Stimulated activated CD8-positive, alpha-beta memory T cell treated with anti-CD3 and anti-CD28 coated beads, Interleukin-4, amount 100 ng/mL, for 1 hour (primary cell): ENCODE results near the gene PKHD1.

Source experiments
- DNase-seq, 2 donors: peaks; one replicate each; pipeline ENCODE4 v3.0.0-alpha.2; 2020; ENCODE audit warnings: low read depth in 2 of 2, low spot score in 1 of 2

Gene PKHD1, protein sequence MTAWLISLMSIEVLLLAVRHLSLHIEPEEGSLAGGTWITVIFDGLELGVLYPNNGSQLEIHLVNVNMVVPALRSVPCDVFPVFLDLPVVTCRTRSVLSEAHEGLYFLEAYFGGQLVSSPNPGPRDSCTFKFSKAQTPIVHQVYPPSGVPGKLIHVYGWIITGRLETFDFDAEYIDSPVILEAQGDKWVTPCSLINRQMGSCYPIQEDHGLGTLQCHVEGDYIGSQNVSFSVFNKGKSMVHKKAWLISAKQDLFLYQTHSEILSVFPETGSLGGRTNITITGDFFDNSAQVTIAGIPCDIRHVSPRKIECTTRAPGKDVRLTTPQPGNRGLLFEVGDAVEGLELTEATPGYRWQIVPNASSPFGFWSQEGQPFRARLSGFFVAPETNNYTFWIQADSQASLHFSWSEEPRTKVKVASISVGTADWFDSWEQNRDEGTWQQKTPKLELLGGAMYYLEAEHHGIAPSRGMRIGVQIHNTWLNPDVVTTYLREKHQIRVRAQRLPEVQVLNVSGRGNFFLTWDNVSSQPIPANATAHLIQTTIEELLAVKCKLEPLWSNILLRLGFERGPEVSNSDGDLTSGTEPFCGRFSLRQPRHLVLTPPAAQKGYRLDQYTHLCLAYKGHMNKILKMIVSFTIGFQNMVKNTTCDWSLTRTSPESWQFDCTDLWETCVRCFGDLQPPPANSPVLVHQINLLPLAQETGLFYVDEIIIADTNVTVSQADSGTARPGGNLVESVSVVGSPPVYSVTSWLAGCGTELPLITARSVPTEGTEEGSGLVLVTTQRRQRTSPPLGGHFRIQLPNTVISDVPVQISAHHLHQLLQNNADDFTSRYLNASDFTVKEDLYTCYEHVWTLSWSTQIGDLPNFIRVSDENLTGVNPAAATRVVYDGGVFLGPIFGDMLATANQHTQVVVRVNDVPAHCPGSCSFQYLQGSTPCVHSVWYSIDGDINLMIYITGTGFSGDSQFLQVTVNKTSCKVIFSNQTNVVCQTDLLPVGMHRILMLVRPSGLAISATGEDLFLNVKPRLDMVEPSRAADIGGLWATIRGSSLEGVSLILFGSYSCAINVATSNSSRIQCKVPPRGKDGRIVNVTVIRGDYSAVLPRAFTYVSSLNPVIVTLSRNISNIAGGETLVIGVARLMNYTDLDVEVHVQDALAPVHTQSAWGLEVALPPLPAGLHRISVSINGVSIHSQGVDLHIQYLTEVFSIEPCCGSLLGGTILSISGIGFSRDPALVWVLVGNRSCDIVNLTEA (N-terminal part only)

DNA sequence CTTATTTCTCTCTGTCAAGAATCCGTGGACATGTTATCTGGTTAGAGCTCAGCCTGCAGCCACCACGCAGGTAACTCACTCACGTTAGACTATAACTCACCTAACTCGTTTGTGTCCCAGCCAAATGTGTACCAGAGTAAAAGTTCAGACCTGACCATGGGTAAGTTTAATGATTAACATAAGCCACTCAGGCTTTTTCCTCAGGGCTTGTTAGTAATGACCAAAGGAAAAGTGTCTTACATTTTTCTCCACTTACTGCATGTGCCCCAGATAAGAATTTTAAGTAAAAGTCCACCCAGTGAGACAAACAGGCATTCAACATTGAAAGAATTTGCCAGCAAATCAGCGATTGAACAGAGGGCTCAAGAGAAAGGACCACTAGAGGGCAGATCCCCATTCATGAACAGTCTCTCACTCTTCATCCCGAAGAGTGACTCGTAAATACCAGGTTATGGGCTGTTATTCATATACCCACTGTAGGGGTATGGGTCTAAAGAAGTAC, at the start of gene PKHD1:
PKHD1 (minus strand) TSS at position 116 of the 502 bp plus-strand sequence. CDS start 2,680 bp downstream, outside the sequence.
- no peak for DNase-seq

DNA sequence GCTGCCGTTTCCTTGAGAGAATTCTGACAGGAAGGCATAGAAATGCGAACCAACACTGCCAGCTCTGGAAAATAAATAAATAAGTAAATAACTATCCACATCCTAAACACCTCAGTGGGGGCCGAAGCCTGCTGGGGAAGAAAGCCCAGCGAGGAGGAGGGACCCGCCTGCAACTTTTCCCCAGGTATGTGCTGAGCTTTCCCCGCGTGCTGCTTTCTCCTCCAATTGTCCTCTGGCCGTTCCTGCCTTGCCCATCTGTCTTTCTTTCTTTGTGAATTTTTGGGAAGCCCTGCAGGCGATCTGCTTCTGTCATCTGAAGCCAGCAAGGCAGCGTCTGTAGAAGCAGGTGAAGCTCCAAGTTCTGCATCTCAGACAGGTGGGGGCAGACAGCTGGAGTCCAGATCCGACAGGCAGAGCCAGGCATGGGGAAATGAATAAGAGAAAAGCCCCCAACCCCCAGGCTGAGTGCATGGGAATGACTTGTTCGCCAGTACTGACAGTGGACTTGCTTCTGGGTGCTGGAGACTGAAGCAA, 49.6 kb upstream of the PKHD1 start:
- DNase-seq = no peak

DNA sequence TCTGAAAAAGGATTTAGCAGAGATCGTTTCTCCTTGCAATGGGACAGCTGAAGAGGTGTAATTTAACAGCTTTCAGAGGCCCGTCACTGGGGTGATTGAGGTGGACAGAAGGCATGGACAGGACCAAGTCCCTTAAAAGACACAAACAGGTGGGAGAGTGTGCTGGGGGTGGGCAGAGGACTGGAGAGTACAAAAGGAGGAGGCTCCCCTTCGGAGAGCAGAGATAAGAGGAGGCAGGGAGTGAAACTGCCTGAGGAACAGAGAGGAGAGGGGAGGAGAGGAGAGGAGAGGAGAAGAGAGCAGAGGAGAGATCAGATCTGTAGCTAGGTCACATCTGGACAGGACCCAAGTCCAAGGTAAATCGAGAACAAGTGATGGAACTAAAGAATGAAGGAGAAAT, 48.6 kb upstream of the PKHD1 start:
- DNase-seq = no peak

DNA sequence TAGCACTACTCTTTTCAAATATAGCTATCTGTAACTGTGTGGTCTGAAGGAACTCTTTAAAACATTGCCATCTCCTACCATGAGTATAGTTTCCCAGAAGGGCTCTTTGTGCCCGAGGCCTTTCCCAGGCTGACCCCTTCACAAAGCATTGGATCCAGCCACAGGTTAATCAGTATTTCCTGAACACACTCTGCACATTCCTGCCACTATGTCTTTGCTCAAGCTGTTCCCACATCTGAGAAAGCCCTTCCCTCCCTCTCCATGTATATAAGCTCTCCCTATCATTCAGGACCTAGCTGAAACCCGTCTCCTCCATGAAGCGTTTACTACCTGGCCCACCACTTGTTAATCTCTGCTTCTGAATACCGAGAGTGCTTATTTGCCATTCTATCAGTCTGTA, 47.8 kb upstream of the PKHD1 start:
- DNase-seq = no peak

DNA sequence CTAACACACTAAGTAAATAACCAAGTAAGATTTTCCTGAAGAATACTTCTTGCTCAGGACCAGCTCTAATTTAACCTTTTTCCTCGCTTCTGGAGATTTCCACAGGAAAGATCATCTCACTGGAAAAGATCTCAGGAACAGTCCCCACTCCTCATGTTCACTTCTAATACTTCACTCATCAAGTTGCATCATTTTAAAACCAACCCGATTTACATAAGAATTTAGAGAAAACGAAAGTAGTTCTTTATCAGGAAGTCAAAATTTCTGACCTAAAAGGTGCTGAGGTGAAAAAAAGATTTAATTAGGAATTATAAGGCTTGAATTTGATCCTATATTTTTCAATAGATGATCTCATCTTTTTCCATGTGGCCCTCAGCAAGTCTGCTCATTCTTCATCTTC, 46.6 kb upstream of the PKHD1 start:
- no peak for DNase-seq

DNA sequence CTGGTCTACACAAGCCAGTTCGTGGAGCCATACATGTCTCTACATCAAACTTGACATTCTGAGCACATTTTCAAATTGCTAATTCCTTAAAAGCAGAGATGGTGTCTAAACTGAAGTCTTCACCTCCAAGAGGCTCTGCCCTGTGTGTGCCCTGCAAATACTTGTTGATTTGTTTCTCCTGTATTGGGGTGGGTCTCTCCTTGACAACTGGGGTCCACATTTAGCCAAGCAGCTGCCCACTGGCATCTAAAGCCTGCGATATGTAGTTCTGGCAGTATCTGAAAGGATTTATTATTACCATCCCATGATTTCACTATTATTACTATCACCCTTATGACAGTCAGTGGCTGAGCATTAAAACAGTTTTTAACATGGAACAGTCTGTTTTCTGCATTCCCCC, 45.9 kb upstream of the PKHD1 start:
- no peak for DNase-seq

DNA sequence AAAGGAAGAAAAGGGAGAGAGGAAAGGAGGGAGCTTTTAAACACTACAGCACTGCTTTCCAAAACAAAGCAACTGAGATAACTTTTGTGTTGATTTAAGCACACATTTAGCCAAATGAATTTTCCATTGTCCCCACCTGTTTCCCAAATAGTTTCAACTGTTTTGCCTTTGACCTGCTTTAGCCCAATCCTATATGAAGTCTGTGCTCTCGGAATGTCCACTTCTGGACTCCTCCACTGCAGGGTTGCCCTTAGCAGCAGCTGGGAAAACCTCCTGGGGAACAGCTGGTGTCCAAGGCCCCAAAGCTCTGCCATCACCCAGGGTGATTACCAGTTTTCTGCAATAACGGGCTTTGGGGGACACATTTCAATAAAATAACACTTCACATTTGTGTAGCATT, 44.9 kb upstream of the PKHD1 start:
- DNase-seq = no peak

DNA sequence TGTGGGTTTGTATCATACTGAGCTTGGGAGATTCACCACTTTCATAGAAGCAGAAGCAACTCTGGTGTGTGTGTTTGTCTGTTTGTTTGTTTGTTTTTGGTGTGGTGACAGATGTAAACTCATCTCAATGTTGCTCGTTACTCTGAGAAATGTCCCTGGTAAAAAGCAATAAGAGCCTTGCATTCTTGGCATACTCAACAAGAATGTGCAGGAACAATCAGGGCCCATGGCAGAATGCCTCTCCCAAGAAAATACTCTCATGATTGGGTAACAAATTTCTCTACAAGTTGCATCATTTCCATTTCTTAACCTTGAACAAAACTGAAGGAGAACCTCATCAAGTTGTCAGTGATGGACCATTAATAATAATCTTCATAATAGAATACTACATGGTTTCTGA, 43.0 kb upstream of the PKHD1 start:
- no peak for DNase-seq

DNA sequence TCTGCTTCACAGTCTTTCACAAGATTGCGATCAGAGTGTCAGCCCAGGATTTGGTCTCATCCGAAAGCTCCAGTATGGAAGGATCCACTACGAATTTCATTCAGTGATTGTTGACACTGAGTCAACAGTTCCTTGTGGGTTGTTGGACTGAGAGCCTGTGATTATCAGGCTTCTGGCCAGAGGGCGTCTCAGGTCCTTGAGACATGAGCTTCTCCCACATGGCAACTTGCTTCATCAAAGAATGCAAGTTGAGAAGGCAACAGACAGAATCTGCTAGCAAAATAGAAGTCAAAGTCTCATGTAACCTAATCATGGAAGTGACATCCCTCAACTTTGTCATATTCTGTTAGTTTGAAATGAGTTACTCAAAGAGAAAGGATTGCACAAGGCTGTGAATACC, 40.5 kb upstream of the PKHD1 start:
- no peak for DNase-seq

DNA sequence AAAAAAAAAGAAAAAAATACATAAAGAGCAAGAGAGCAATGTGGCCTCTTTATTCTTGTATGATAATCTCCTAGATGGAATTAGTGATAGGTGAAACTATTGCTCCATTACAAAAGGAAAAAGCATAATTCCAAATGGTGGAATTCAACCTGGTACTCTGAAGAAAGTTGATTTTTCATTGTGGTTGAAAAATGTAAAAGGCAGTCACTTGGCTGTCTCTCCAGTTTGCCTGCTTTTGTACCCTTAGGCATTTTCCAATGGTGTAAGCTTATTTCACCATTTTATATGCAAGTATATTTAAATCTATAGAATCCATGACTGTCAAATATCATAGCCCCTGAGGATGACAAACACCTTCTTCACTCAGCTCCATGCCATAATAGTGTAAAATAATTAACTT, 38.8 kb upstream of the PKHD1 start:
- DNase-seq = no peak

DNA sequence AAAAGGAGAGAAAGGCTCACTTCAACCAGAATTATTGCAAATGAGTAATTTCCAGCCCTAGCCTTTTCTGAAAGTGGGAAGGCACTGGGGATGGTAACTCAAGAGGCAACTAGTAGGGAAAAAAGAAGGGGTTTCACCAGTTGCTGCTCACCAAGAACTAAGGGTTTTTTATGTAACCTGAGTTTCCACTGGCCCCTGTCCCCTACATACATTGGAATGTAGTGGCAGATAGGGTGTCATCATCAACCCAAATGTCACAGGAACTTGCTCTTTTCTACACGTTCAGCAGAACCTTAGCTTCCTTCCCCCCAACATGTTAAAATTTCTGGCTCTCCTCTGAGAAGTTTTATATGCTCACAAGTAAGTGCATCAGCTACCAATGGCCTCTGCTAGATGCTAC, 38.2 kb upstream of the PKHD1 start:
- no peak for DNase-seq

DNA sequence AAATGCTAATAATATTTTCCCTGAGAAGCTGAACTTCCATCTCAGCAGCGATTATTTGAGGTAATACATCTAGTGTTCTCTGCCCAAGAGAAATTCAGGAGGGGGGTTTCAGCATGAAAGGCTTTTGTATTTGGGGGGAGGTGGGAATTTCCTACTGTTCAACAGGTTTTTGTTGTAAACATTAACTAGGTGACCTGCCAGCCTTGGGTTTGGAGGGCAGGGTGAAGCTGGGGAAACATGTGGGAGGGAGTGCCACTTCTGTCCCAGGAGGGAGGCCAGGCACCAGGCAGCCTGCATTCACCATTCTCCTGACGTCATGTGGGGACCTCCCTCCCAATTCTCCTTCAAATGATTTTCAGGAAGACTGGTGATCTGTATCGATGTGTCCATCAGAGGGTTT, 37.7 kb upstream of the PKHD1 start:
- DNase-seq = no peak

DNA sequence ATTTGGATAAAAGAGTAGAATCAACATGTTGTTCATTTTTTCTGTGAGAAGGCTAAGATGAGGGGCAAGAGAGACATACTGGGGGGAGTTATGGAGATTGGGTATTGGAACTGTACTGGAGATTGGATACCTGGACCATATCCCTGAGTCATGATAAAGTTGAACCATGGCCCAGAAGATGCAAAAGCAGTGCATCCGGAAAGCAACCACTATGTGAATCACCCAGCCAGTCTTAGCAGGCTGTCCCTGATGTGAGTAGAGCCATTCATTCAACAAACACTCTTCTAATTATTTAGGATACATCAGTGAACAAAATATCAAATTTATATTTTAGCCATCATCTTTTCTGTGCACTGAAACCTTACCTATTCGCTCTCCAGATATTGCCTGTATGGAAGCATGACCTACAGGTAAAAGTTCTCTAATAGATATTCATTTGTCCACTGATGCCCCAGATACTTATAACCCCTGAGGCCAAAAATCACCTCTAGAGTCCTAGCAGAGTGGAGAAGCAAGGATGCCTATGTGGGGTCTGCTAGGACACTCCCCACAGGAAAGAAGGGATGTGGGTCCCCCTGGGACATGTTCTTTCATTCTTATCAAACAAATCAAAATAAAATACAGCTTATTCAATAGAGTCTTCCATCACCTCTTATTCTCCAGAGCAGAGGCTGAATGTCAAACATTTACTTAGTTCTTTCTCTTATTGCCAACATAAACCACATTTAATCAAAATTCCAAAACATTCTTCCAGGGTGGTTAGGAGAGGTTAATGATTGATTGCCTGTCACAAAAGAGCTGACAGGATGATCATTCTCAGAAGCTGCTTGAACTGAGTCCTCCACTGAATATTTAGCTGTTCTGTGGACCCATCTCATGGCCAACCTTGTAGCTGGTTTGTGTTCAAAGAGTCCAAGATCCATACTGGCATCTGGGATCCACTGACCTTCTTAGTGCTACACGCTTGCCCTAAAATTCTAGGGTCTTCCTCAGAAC, 37.0 kb upstream of the PKHD1 start:
- DNase-seq = no peak

DNA sequence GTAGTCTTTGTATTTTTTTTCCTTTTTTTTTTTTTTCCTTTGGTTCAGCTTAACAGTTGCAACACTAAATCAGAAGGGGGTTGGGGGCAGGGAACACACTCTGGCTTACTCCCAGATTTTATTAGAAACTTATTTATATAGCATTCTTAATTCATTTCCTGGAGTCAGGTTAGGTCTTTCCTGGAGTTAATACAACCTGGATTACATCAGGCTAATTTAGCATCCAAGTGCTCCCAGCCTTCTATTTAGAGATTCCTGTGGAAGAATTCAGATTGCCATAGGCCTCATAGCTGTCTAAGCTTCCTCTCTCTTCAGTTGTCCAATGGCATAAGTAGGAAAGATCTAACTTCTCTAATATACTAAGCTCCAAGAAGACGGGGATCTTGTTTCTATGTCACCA, 35.8 kb upstream of the PKHD1 start:
- DNase-seq = no peak

DNA sequence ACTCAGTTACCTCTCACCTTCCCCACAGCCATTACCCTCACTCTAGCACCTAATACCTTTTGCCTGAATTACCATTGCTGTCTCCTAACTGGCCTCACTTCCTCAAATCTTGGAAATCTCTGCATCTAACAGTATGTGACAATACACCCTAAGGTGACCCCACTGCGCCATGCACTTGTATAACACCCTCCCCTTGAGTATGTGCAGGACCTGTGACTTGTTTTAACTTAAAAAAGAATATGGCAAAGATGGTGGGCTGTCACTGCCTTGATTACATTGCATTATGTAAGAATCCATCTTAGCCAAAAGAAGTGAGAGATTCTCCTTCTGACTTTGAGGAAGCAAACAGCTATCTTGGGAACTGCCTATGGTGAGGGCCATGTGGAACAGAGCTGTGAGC, 29.9 kb upstream of the PKHD1 start:
- DNase-seq = no peak

DNA sequence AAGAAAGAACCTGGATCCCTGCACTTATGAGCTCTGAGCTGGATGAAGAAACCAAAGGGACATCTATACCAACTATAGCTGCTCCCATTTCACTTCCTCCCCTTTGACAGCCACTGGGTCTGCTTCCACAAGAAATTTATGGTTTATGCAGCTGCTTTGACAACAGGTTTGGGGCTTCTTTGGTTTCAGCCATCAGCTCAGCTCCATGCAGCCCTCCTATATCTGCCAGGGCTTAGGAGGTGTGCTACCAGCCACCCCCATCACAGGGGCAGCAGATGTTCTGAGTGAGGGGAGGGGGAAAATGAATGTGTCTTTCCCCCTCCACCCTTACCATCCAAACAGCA, 29.2 kb upstream of the PKHD1 start:
- DNase-seq = no peak

DNA sequence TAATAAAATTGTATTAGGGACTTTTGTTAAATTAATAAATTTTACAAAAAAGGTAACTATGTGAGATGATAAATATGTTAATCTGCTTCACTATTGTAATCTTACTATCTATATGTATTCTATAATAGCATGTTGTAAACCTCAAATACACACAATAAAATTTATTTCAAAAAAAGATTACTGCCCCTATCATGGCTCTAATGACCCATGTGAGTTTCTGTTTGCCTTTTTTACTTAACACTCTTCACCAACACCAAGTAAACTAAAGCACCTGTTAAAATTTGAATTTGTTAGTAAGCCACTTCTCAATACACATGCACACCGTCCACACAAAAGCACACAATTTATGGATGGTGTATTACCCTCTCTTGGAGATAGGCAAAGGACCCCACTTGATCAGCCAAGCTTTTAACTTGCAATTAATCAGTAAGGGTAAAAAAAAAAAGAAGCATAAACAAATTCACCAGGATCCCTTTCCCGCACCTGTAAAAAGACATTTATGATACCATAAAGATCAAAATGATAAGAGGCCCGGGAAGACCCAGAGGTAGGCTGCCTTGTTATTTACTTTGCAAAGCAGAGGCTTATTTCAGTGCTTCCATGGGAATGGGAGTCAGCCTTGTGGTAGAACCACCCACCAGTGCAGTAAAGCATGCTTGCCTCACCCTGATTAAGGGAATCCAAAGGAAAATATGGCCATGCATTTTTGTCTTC, 28.6 kb upstream of the PKHD1 start:
- DNase-seq = no peak

DNA sequence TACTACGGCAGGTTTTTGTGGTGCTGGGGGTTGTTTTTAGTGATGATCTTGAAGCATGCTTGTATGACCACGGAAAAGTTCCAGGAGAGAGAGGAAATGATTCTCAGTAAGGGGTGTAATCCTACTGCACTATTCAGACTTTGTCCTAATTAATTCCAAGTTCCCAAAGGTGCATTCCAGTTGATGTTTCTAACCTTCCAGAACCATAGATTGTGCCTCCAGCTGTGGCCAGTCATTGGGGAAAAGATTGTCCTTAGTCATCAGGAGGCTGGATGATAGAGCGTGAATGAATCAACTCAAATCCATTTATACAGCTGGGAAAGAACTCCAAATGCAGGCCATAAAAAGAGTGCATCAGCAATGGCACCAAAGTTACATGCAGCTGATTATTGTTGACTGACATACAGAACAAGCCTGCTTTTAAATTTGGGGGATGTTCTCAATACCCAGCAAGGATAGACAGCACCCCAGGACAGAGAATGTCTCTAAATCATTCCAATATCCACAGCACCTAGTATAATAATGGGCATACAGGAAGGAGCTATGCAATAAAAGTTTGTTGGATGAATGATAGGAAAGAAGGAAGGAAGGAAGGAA, 27.8 kb upstream of the PKHD1 start:
- DNase-seq = no peak

DNA sequence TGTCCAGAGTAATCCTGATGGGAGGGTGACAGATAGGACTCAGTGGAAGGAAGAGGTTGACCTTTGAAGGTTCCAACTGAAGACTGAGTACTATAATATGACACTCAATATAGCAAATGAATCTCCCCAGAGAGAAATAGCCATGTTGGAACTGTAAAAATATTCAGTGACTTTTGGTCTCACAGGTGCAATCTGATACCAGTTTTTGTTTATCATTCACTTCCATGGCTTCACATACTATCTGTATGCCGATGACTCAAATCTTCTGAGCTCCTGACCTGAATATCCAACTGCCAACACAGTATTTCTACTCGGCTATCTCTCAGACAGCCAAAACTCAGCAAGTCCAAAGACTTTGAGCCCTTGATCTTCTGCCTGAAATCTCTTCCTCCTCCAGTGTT, 21.8 kb upstream of the PKHD1 start:
- DNase-seq = no peak
